ENCODE measurements around the gene LYRM9. TPM values are rescaled to one million over a fixed set of nuclear protein-coding genes. Genes with fewer than 3 reads are reported as not detected.

The LYRM9 gene
- polyA plus RNA-seq, 1 of the 3 experiments (the other 2 are of a cell fraction), result 4.6 TPM

GRCh38 chr17:27928587-27928986 lies 35.4 kb upstream of the LYRM9 start:
- TF ChIP-seq FOXJ3 (CRISPR knock-in tag; IDR thresholded peaks at IDR 0.05) (no peak), EP300 (IDR thresholded peaks at IDR 0.05; ENCODE audit: borderline replicate concordance in 1 of 2, low read depth in 1 of 2, low read length in 1 of 2) (no peak), IRF3 (IDR thresholded peaks at IDR 0.05; ENCODE audit: low read depth, low read length) (no peak), USF2 (IDR thresholded peaks at IDR 0.05; ENCODE audit: borderline replicate concordance, low read depth, low read length) (no peak), RCOR1 (IDR thresholded peaks at IDR 0.05; ENCODE audit: low read length) (no peak), CTCF (IDR thresholded peaks at IDR 0.05) (no peak), FOXM1 (IDR thresholded peaks at IDR 0.05; ENCODE audit: low read depth) (no peak), RFX5 (IDR thresholded peaks at IDR 0.05; ENCODE audit: low read length) (no peak), JUND (IDR thresholded peaks at IDR 0.05) (no peak), PBX3 (IDR thresholded peaks at IDR 0.05) (no peak)
- H3K27ac ChIP-seq (ENCODE audit: low read depth in 2 of 2, low read length in 1 of 2), result no peak overlapping the region
- H3K4me3 ChIP-seq (ENCODE audit: low read depth in 2 of 2, low read length in 1 of 2), result no peak overlapping the region
- H3K4me1 ChIP-seq (ENCODE audit: control insufficient read depth in 1 of 2, insufficient read depth in 2 of 2, low read depth in 1 of 2, low read length in 1 of 2), result no peaks in the 10 kb centered on the region
- WGBS (ENCODE audit: low lambda C conversion rate), result 86% methylated on average over 5 of the region's 5 CpGs
- ChIA-PET CTCF (interaction anchor here (0.7 to 2.2 kb wide), 2 partner anchors 35 to 310 kb away, joined by 3 to 8 read pairs; partner anchors contain the start of gene LYRM9), POLR2A (no interaction called here)
- no peaks in the 10 kb centered on the region for H4K20me1 ChIP-seq (ENCODE audit: insufficient read depth)
- no peaks in the 10 kb centered on the region for H3K36me3 ChIP-seq (replicated peaks in 1 of 2; ENCODE audit: control insufficient read depth in 1 of 2, insufficient read depth in 2 of 2, low read length in 1 of 2)
- no peak overlapping the region for H3K4me2 ChIP-seq
- H3K9ac ChIP-seq, result no peak overlapping the region
- no peaks in the 10 kb centered on the region for H3K27me3 ChIP-seq (ENCODE audit: insufficient read depth)
- no peaks in the 10 kb centered on the region for H3F3A ChIP-seq (replicated peaks; ENCODE audit: insufficient read depth)
- H3K9me2 ChIP-seq, result no peaks in the 10 kb centered on the region
- no peak for DNase-seq
- no peak overlapping the region for H2AFZ ChIP-seq (ENCODE audit: low read depth)
- H3K79me2 ChIP-seq (ENCODE audit: insufficient read depth), result no peaks in the 10 kb centered on the region
- no peaks in the 10 kb centered on the region for H3K9me3 ChIP-seq

- no peaks in the 10 kb centered on the region for H3K27me3 ChIP-seq (ENCODE audit: insufficient read depth)
- H3K79me2 ChIP-seq (ENCODE audit: insufficient read depth), result no peaks in the 10 kb centered on the region
- 46% methylated on average over 2 of the region's 2 CpGs for WGBS (ENCODE audit: low lambda C conversion rate)
- TF ChIP-seq RXRA (IDR thresholded peaks at IDR 0.05; ENCODE audit: borderline replicate concordance, low read depth) (no peak), GABPA (IDR thresholded peaks at IDR 0.05; ENCODE audit: low read depth) (no peak)
- no peaks in the 10 kb centered on the region for H3K4me1 ChIP-seq (ENCODE audit: control insufficient read depth in 1 of 2, insufficient read depth in 2 of 2, low read depth in 1 of 2, low read length in 1 of 2)
- no peaks in the 10 kb centered on the region for H3K9me3 ChIP-seq
- H4K20me1 ChIP-seq (ENCODE audit: insufficient read depth), result no peaks in the 10 kb centered on the region
- H3K9ac ChIP-seq, result no peak overlapping the region
- no peak overlapping the region for H3K27ac ChIP-seq (ENCODE audit: low read depth in 2 of 2, low read length in 1 of 2)
- H3F3A ChIP-seq (replicated peaks; ENCODE audit: insufficient read depth), result no peaks in the 10 kb centered on the region
- no peaks in the 10 kb centered on the region for H3K9me2 ChIP-seq
- H2AFZ ChIP-seq (ENCODE audit: low read depth), result no peak overlapping the region
- H3K4me3 ChIP-seq (ENCODE audit: low read depth in 2 of 2, low read length in 1 of 2), result no peak overlapping the region
- no peak overlapping the region for H3K4me2 ChIP-seq
- POLR2A ChIA-PET, result no interaction called here
- CTCF ChIA-PET, result interaction anchor here (2.2 kb wide), 1 partner anchor 34 kb away, joined by 8 read pairs; the partner anchor contains the start of gene LYRM9
- no peak for DNase-seq
- H3K36me3 ChIP-seq (replicated peaks in 1 of 2; ENCODE audit: control insufficient read depth in 1 of 2, insufficient read depth in 2 of 2, low read length in 1 of 2), result no peaks in the 10 kb centered on the region
Observed at GRCh38 chr17:27927781-27928180, 34.6 kb upstream of the LYRM9 start.

Data from SK-N-SH (cell line).